ENCODE results near the gene FGF2. TPM values are rescaled to one million over a fixed set of nuclear protein-coding genes. Genes with fewer than 3 reads are reported as not detected.

The FGF2 gene
- total RNA-seq, 1 experiment from 2014 or later = 115 TPM

GRCh38 chr4:122783301-122784215, 43.1 kb upstream of the FGF2 start (continued):
- TF ChIP-seq, protein P1, sequence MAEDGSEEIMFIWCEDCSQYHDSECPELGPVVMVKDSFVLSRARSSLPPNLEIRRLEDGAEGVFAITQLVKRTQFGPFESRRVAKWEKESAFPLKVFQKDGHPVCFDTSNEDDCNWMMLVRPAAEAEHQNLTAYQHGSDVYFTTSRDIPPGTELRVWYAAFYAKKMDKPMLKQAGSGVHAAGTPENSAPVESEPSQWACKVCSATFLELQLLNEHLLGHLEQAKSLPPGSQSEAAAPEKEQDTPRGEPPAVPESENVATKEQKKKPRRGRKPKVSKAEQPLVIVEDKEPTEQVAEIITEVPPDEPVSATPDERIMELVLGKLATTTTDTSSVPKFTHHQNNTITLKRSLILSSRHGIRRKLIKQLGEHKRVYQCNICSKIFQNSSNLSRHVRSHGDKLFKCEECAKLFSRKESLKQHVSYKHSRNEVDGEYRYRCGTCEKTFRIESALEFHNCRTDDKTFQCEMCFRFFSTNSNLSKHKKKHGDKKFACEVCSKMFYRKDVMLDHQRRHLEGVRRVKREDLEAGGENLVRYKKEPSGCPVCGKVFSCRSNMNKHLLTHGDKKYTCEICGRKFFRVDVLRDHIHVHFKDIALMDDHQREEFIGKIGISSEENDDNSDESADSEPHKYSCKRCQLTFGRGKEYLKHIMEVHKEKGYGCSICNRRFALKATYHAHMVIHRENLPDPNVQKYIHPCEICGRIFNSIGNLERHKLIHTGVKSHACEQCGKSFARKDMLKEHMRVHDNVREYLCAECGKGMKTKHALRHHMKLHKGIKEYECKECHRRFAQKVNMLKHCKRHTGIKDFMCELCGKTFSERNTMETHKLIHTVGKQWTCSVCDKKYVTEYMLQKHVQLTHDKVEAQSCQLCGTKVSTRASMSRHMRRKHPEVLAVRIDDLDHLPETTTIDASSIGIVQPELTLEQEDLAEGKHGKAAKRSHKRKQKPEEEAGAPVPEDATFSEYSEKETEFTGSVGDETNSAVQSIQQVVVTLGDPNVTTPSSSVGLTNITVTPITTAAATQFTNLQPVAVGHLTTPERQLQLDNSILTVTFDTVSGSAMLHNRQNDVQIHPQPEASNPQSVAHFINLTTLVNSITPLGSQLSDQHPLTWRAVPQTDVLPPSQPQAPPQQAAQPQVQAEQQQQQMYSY (CRISPR knock-in tag; IDR thresholded peaks at IDR 0.05) = 0 out of 2 replicates have a peak, but pooled peaks have one; percentile 14
- TF ChIP-seq ESRRA (CRISPR knock-in tag; IDR thresholded peaks at IDR 0.05; ENCODE audit: borderline replicate concordance) = no peak
- TF ChIP-seq, protein P2, sequence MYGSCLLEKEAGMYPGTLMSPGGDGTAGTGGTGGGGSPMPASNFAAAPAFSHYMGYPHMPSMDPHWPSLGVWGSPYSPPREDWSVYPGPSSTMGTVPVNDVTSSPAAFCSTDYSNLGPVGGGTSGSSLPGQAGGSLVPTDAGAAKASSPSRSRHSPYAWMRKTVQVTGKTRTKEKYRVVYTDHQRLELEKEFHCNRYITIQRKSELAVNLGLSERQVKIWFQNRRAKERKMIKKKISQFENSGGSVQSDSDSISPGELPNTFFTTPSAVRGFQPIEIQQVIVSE (CRISPR knock-in tag; IDR thresholded peaks at IDR 0.05; ENCODE audit: borderline replicate concordance) = no peak
- no peak; the same call in 1 of the 2 replicates for TF ChIP-seq ZNF423 (CRISPR knock-in tag; IDR thresholded peaks at IDR 0.05)
- TF ChIP-seq, protein P3, sequence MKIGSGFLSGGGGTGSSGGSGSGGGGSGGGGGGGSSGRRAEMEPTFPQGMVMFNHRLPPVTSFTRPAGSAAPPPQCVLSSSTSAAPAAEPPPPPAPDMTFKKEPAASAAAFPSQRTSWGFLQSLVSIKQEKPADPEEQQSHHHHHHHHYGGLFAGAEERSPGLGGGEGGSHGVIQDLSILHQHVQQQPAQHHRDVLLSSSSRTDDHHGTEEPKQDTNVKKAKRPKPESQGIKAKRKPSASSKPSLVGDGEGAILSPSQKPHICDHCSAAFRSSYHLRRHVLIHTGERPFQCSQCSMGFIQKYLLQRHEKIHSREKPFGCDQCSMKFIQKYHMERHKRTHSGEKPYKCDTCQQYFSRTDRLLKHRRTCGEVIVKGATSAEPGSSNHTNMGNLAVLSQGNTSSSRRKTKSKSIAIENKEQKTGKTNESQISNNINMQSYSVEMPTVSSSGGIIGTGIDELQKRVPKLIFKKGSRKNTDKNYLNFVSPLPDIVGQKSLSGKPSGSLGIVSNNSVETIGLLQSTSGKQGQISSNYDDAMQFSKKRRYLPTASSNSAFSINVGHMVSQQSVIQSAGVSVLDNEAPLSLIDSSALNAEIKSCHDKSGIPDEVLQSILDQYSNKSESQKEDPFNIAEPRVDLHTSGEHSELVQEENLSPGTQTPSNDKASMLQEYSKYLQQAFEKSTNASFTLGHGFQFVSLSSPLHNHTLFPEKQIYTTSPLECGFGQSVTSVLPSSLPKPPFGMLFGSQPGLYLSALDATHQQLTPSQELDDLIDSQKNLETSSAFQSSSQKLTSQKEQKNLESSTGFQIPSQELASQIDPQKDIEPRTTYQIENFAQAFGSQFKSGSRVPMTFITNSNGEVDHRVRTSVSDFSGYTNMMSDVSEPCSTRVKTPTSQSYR (CRISPR knock-in tag; IDR thresholded peaks at IDR 0.05) = no peak
- TF ChIP-seq CREB1 (CRISPR knock-in tag; IDR thresholded peaks at IDR 0.05) = no peak
- TF ChIP-seq, protein P4, sequence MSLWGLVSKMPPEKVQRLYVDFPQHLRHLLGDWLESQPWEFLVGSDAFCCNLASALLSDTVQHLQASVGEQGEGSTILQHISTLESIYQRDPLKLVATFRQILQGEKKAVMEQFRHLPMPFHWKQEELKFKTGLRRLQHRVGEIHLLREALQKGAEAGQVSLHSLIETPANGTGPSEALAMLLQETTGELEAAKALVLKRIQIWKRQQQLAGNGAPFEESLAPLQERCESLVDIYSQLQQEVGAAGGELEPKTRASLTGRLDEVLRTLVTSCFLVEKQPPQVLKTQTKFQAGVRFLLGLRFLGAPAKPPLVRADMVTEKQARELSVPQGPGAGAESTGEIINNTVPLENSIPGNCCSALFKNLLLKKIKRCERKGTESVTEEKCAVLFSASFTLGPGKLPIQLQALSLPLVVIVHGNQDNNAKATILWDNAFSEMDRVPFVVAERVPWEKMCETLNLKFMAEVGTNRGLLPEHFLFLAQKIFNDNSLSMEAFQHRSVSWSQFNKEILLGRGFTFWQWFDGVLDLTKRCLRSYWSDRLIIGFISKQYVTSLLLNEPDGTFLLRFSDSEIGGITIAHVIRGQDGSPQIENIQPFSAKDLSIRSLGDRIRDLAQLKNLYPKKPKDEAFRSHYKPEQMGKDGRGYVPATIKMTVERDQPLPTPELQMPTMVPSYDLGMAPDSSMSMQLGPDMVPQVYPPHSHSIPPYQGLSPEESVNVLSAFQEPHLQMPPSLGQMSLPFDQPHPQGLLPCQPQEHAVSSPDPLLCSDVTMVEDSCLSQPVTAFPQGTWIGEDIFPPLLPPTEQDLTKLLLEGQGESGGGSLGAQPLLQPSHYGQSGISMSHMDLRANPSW (CRISPR knock-in tag; conservative IDR thresholded peaks at IDR 0.05; ENCODE audit: low read depth) = no peak
- no peak for TF ChIP-seq JAZF1 (CRISPR knock-in tag; IDR thresholded peaks at IDR 0.05)
- TF ChIP-seq ZNF263 (CRISPR knock-in tag; IDR thresholded peaks at IDR 0.05; ENCODE audit: low read depth) = no peak
- no peak for TF ChIP-seq RORB (CRISPR knock-in tag; IDR thresholded peaks at IDR 0.05)
- TF ChIP-seq TEAD4 (CRISPR knock-in tag; IDR thresholded peaks at IDR 0.05) = peak; percentile 93

GRCh38 chr4:122784261-122784660, 42.4 kb upstream of the FGF2 start:
- peak overlapping the region; percentile 100 for H3K27ac Mint-ChIP-seq
- peaks cover 17% of the 10 kb centered on the region for H3K9me3 Mint-ChIP-seq
- ATAC-seq (no peak), DNase-seq (ENCODE audit: low spot score) (no peak)
- POLR2A ChIA-PET = interaction anchor here (1.4 to 2.5 kb wide), 3 partner anchors 12 to 52 kb away, joined by 6 to 43 read pairs (median 20); partner anchors contain the start of genes BBS12 and FGF2
- H3K36me3 Mint-ChIP-seq = peaks cover 12% of the 10 kb centered on the region
- H3K4me3 Mint-ChIP-seq = peak overlapping the region; percentile 51
- CTCF ChIA-PET = interaction anchor here (1.3 kb wide), 2 partner anchors 12 to 44 kb away, joined by 3 to 9 read pairs; no protein-coding TSS in a partner anchor
- peaks cover 89% of the 10 kb centered on the region for H3K4me1 Mint-ChIP-seq
- no peaks in the 10 kb centered on the region for H3K27me3 Mint-ChIP-seq (ENCODE audit: low read depth)
- no peak for TF ChIP-seq ERG (CRISPR knock-in tag; IDR thresholded peaks at IDR 0.05)
- TF ChIP-seq ZNF416 (CRISPR knock-in tag; IDR thresholded peaks at IDR 0.05) = no peak
- TF ChIP-seq SOX15 (CRISPR knock-in tag; IDR thresholded peaks at IDR 0.05) = no peak
- no peak for TF ChIP-seq ESRRA (CRISPR knock-in tag; IDR thresholded peaks at IDR 0.05; ENCODE audit: borderline replicate concordance)
- TF ChIP-seq, protein P2 (CRISPR knock-in tag; IDR thresholded peaks at IDR 0.05; ENCODE audit: borderline replicate concordance) = no peak
- TF ChIP-seq, protein P5, sequence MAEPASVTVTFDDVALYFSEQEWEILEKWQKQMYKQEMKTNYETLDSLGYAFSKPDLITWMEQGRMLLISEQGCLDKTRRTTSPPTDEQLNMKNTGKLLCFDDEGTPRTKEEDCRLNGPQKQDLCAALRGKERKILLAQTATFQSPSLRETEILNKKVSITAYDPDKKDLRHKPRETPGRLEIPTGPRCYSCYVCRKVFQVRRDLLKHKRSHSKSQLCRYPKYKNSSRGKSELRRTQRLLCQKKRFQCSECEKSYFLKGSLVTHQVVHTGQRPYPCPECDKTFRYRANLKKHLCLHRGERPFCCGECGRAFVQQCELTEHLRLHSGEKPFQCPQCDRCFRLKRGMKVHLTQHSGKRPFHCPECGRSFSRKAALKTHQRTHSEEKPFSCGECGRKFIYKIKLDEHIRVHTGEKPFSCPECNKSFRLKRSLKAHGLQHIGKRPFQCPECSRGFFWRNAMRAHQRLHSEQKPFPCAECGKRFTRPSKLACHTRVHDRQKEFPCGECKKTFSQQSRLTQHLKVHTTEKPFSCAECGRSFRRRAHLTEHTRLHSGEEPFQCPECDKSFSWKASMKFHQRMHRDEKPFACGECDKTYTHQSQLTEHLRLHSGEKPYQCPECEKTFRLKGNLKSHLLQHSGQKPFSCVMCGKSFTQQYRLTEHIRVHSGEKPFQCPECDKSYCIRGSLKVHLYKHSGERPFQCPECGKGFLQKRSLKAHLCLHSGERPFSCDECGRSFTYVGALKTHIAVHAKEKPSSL (CRISPR knock-in tag; conservative IDR thresholded peaks at IDR 0.05) = no peak
- TF ChIP-seq CBFB (CRISPR knock-in tag; IDR thresholded peaks at IDR 0.05; ENCODE audit: low read depth) = no peak
- no peak for TF ChIP-seq TEAD4 (CRISPR knock-in tag; IDR thresholded peaks at IDR 0.05)
- no peak for TF ChIP-seq JUN (CRISPR knock-in tag; IDR thresholded peaks at IDR 0.05)
- TF ChIP-seq ZNF396 (CRISPR knock-in tag; IDR thresholded peaks at IDR 0.05; ENCODE audit: borderline replicate concordance) = no peak
